ENCODE results near the gene MSANTD1. TPM values are rescaled to one million over a fixed set of nuclear protein-coding genes. Genes with fewer than 3 reads are reported as not detected.

The MSANTD1 gene
- total and polyA plus RNA-seq, 2 donors (not counting 3 experiments of a cell fraction or from before 2014, with no cell fraction given) = 0.14 to 1.2 TPM

- no peak for FAIRE-seq
- Histone ChIP-seq H3K4me2 (ENCODE audit: insufficient read depth, low read length) (no peak overlapping the region), H2AFZ (ENCODE audit: low read depth, low read length) (no peak overlapping the region), H3K9me1 (replicated peaks; ENCODE audit: control insufficient read depth, extremely low read depth, insufficient read depth, low read length) (no peaks in the 10 kb centered on the region), H3K9ac (replicated peaks; ENCODE audit: extremely low read depth, insufficient read depth, low read length) (no peak overlapping the region), H3K9me3 (replicated peaks; ENCODE audit: control insufficient read depth, insufficient read depth, low read length) (no peaks in the 10 kb centered on the region), H3K4me3 (replicated peaks in 1 of 3; ENCODE audit: insufficient read depth in 1 of 3, low read depth in 1 of 3, low read length in 3 of 3) (no peak overlapping the region), H3K79me2 (ENCODE audit: control insufficient read depth, insufficient read depth, low read length) (no peaks in the 10 kb centered on the region), H3K27me3 (ENCODE audit: control insufficient read depth in 2 of 2, insufficient read depth in 2 of 2, low read length in 2 of 2) (peaks cover 0 to 2% of the 10 kb centered on the region in 2 experiments), H3K27ac (ENCODE audit: insufficient read depth, low read depth, low read length) (no peak overlapping the region), H3K4me1 (ENCODE audit: control insufficient read depth, extremely low read depth, insufficient read depth, low read length) (no peaks in the 10 kb centered on the region), H4K20me1 (replicated peaks; ENCODE audit: control insufficient read depth, extremely low read depth, insufficient read depth, low read length) (no peaks in the 10 kb centered on the region), H3K36me3 (ENCODE audit: control insufficient read depth in 2 of 2, extremely low read depth in 1 of 2, insufficient read depth in 2 of 2, low read length in 2 of 2) (no peaks in the 10 kb centered on the region)
- intact Hi-C loops (cut with micrococcal nuclease) = no loop called here
- no peak for DNase-seq (ENCODE audit: low read depth, low spot score)
- POLR2A ChIA-PET = no interaction called here
- dilution Hi-C loops (cut with MboI; ENCODE audit: extremely low pct_ligation_motif_present, low sequenced_read_pairs) = no loop called here
- TF ChIP-seq GATA2 (IDR thresholded peaks at IDR 0.05; ENCODE audit: insufficient read depth, insufficient read length, low read depth, low read length) = no peak
- TF ChIP-seq POLR2AphosphoS5 (IDR thresholded peaks at IDR 0.05; ENCODE audit: insufficient read depth, low read depth, low read length) = no peak
- no peak for TF ChIP-seq FOS (IDR thresholded peaks at IDR 0.05; ENCODE audit: borderline replicate concordance, insufficient read depth, low read length)
- no peak for TF ChIP-seq MYC (IDR thresholded peaks at IDR 0.05; ENCODE audit: low read depth, low read length)
- no TSS peak for BruUV-seq (replicated peaks)
- CTCF ChIA-PET = no interaction called here
Observed at GRCh38 chr4:3254302-3255131, 5.6 kb downstream of the MSANTD1 start.

GRCh38 chr4:3255611-3256186 is 6.7 kb downstream of the MSANTD1 start:
- CTCF ChIA-PET = interaction anchor here (0.6 to 1.1 kb wide), 2 partner anchors 225 to 288 kb away, joined by 3 read pairs; no protein-coding TSS in a partner anchor
- Histone ChIP-seq H4K20me1 (replicated peaks; ENCODE audit: control insufficient read depth, extremely low read depth, insufficient read depth, low read length) (no peaks in the 10 kb centered on the region), H3K27me3 (ENCODE audit: control insufficient read depth in 2 of 2, insufficient read depth in 2 of 2, low read length in 2 of 2) (peaks cover 0 to 2% of the 10 kb centered on the region in 2 experiments), H3K9me3 (replicated peaks; ENCODE audit: control insufficient read depth, insufficient read depth, low read length) (no peaks in the 10 kb centered on the region), H3K79me2 (ENCODE audit: control insufficient read depth, insufficient read depth, low read length) (no peaks in the 10 kb centered on the region), H3K36me3 (ENCODE audit: control insufficient read depth in 2 of 2, extremely low read depth in 1 of 2, insufficient read depth in 2 of 2, low read length in 2 of 2) (no peaks in the 10 kb centered on the region), H2AFZ (ENCODE audit: low read depth, low read length) (no peak overlapping the region), H3K9me1 (replicated peaks; ENCODE audit: control insufficient read depth, extremely low read depth, insufficient read depth, low read length) (no peaks in the 10 kb centered on the region), H3K27ac (ENCODE audit: insufficient read depth, low read depth, low read length) (no peak overlapping the region), H3K4me3 (replicated peaks in 1 of 3; ENCODE audit: insufficient read depth in 1 of 3, low read depth in 1 of 3, low read length in 3 of 3) (no peak overlapping the region), H3K4me2 (ENCODE audit: insufficient read depth, low read length) (no peak overlapping the region), H3K4me1 (ENCODE audit: control insufficient read depth, extremely low read depth, insufficient read depth, low read length) (no peaks in the 10 kb centered on the region), H3K9ac (replicated peaks; ENCODE audit: extremely low read depth, insufficient read depth, low read length) (no peak overlapping the region)
- dilution Hi-C loops (cut with MboI; ENCODE audit: extremely low pct_ligation_motif_present, low sequenced_read_pairs) (no loop called here), intact Hi-C loops (cut with micrococcal nuclease) (no loop called here)
- POLR2A ChIA-PET = no interaction called here
- FAIRE-seq (no peak), DNase-seq (ENCODE audit: low read depth, low spot score) (no peak)
- TF ChIP-seq POLR2A (IDR thresholded peaks at IDR 0.05; ENCODE audit: low read depth, low read length) = no peak
- TF ChIP-seq JUN (IDR thresholded peaks at IDR 0.05; ENCODE audit: borderline replicate concordance, insufficient read depth, insufficient read length, low read depth) = no peak
- TF ChIP-seq, protein P1, sequence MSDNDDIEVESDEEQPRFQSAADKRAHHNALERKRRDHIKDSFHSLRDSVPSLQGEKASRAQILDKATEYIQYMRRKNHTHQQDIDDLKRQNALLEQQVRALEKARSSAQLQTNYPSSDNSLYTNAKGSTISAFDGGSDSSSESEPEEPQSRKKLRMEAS (IDR thresholded peaks at IDR 0.05; ENCODE audit: insufficient read depth, insufficient read length) = no peak
- no peak for TF ChIP-seq MYC (IDR thresholded peaks at IDR 0.05; ENCODE audit: low read depth, low read length)
- no peak for TF ChIP-seq POLR2AphosphoS5 (IDR thresholded peaks at IDR 0.05; ENCODE audit: insufficient read depth, low read depth, low read length)
- no peak for TF ChIP-seq EZH2 (IDR thresholded peaks at IDR 0.05; ENCODE audit: borderline replicate concordance, low read depth, low read length, severe bottlenecking)
- TF ChIP-seq, protein P2, sequence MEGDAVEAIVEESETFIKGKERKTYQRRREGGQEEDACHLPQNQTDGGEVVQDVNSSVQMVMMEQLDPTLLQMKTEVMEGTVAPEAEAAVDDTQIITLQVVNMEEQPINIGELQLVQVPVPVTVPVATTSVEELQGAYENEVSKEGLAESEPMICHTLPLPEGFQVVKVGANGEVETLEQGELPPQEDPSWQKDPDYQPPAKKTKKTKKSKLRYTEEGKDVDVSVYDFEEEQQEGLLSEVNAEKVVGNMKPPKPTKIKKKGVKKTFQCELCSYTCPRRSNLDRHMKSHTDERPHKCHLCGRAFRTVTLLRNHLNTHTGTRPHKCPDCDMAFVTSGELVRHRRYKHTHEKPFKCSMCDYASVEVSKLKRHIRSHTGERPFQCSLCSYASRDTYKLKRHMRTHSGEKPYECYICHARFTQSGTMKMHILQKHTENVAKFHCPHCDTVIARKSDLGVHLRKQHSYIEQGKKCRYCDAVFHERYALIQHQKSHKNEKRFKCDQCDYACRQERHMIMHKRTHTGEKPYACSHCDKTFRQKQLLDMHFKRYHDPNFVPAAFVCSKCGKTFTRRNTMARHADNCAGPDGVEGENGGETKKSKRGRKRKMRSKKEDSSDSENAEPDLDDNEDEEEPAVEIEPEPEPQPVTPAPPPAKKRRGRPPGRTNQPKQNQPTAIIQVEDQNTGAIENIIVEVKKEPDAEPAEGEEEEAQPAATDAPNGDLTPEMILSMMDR (IDR thresholded peaks at IDR 0.05; ENCODE audit: extremely low read depth in 1 of 2, insufficient read depth in 1 of 2, low read depth in 1 of 2, low read length in 2 of 2) = no peak
- no peak for TF ChIP-seq FOS (IDR thresholded peaks at IDR 0.05; ENCODE audit: borderline replicate concordance, insufficient read depth, low read length)
- BruUV-seq (replicated peaks) = no TSS peak
